OCI-LY3 (cell line): ENCODE results near the gene SLC27A4.

ENCODE experiments used
- H2AFZ ChIP-seq: fragments of 200-600, 300-600 bp; shearing (Covaris generic); 2 replicates; pipeline ENCODE4 v1.6.0; 2014; ENCODE audit warnings: antibody characterized with exemption, low read depth, low read length
- H3K27ac ChIP-seq: fragments of 200-600, 300-600 bp; sonication (generic); 2 replicates; pipeline ENCODE4 v1.5.1; 2014; ENCODE audit warnings: mild to moderate bottlenecking, low read length, moderate library complexity, mixed read lengths
- H3K27me3 ChIP-seq: fragments of 200-600, 300-600 bp; sonication (generic); 2 replicates; pipeline ENCODE4 v1.6.1; 2014; ENCODE audit warnings: low read depth, low read length, mixed read lengths
- H3K36me3 ChIP-seq: fragments of 200-600, 300-600 bp; sonication (generic); replicated peaks from 2 replicates; pipeline ENCODE3; 2014; ENCODE audit warnings: low read depth, low read length, mixed read lengths
- H3K4me1 ChIP-seq: fragments of 300-600, 200-600 bp; sonication (generic); 2 replicates; pipeline ENCODE4 v1.6.1; 2014; ENCODE audit warnings: low read length, mixed read lengths
- H3K4me2 ChIP-seq: fragments of 200-600, 300-600 bp; sonication (generic); 2 replicates; pipeline ENCODE4 v1.6.1; 2014; ENCODE audit warnings: low read length, mixed read lengths
- H3K4me3 ChIP-seq: fragments of 300-600, 200-600 bp; sonication (generic); 2 replicates; pipeline ENCODE4 v1.5.1; 2014; ENCODE audit warnings: antibody characterized with exemption, mild to moderate bottlenecking, low read length, moderate library complexity
- H3K79me2 ChIP-seq: fragments of 300-600, 200-600 bp; shearing (Covaris generic); 2 replicates; pipeline ENCODE4 v1.6.1; 2014; ENCODE audit warnings: mild to moderate bottlenecking, low read length, mixed read lengths
- H3K9ac ChIP-seq: fragments of 300-600, 200-600 bp; shearing (Covaris generic); 2 replicates; pipeline ENCODE4 v1.6.0; 2014; ENCODE audit warnings: mild to moderate bottlenecking, low read length, moderate library complexity
- H3K9me3 ChIP-seq: fragments of 200-600, 300-600 bp; shearing (Covaris generic); 2 replicates; pipeline ENCODE4 v1.6.1; 2014; ENCODE audit warnings: low read length, mixed read lengths; ENCODE audit not compliant: insufficient read depth
- H4K20me1 ChIP-seq: fragments of 200-600, 300-600 bp; sonication (generic); 2 replicates; pipeline ENCODE4 v1.6.1; 2016; ENCODE audit warnings: low read length, mixed read lengths; ENCODE audit not compliant: insufficient read depth
- EZH2phosphoT487 ChIP-seq: fragments of 200-600 bp; shearing (Covaris generic); IDR thresholded peaks from 2 replicates; pipeline ENCODE4 v1.6.1; 2018; ENCODE audit warnings: antibody characterized with exemption, mixed run types, low read depth
- TF ChIP-seq, protein P1 (sequence below): fragments of 200-600, 300-600 bp; sonication (generic); IDR thresholded peaks from 2 replicates; pipeline ENCODE4 v1.5.1; 2014; ENCODE audit warnings: antibody characterized with exemption, low read length, low read depth

The SLC27A4 gene

DNA sequence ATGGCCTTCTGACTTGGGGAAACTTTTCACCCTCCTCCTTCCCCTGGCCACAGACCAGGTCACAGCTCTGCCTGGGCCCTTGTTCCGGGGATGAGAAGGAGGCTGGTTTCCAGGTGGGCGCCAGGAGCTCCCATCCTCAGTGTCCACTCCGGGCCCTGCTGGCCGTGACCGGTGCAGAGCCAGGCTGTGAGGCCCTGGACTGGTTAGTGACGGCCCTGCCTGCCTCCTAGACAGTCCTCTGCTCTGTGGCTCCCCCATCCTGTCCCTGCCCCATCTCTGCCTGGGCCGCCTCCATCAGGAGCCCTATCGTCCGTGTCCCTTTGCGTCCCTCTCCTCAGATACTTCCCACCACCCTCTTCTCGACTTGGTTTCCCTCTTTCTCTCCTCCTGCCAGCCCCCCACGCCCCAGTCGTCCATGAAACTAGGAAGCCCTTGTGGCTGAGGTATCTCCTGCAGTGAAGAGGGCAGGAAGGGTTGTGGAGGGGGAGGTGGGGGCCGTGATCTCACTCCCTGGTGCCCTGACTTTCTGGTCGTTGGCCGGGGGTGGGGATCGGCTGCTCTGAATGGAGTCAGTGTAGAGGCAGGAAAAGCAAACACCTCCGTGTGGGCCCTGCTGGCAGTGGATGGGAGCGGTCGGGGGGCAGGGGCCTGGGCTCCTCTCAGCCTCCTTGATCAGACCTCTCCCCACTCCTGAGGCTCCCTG lies 64.9 kb downstream of the SLC27A4 start:
- Histone ChIP-seq H3K27ac (no peak overlapping the region), H3K27me3 (no peaks in the 10 kb centered on the region), H2AFZ (no peak overlapping the region), H3K9me3 (no peaks in the 10 kb centered on the region), H3K4me1 (no peaks in the 10 kb centered on the region), H3K36me3 (no peaks in the 10 kb centered on the region), H3K9ac (no peak overlapping the region), H3K79me2 (no peaks in the 10 kb centered on the region), H4K20me1 (no peaks in the 10 kb centered on the region), H3K4me2 (no peak overlapping the region), H3K4me3 (no peak overlapping the region)
- TF ChIP-seq EZH2phosphoT487 = no peak
- TF ChIP-seq, protein P1, sequence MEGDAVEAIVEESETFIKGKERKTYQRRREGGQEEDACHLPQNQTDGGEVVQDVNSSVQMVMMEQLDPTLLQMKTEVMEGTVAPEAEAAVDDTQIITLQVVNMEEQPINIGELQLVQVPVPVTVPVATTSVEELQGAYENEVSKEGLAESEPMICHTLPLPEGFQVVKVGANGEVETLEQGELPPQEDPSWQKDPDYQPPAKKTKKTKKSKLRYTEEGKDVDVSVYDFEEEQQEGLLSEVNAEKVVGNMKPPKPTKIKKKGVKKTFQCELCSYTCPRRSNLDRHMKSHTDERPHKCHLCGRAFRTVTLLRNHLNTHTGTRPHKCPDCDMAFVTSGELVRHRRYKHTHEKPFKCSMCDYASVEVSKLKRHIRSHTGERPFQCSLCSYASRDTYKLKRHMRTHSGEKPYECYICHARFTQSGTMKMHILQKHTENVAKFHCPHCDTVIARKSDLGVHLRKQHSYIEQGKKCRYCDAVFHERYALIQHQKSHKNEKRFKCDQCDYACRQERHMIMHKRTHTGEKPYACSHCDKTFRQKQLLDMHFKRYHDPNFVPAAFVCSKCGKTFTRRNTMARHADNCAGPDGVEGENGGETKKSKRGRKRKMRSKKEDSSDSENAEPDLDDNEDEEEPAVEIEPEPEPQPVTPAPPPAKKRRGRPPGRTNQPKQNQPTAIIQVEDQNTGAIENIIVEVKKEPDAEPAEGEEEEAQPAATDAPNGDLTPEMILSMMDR = no peak

DNA sequence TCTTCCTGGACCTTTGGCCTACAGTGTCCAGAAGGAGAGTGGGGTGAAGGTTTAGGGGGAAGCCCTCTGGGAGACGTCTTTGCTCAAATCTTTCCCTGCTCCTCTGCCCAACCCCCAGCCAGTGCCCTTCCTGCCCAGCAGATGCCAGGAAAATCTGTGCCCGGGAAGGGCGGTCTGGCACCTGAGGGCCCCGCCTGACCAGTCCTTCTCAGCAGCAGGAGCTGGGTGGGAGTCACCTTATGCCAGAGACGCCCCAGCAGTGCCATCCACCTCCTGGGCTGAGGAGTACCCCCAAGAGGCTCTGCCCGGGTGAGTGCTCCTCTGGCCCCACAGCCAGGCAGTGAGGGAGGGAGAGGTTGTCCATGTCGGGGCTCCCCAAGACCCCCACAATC lies 65.4 kb downstream of the SLC27A4 start:
- no peak overlapping the region for H3K4me2 ChIP-seq
- no peak overlapping the region for H3K27ac ChIP-seq
- TF ChIP-seq, protein P1 = no peak
- TF ChIP-seq EZH2phosphoT487 = no peak
- no peaks in the 10 kb centered on the region for H3K79me2 ChIP-seq
- no peaks in the 10 kb centered on the region for H3K9me3 ChIP-seq
- H3K4me3 ChIP-seq = no peak overlapping the region
- H4K20me1 ChIP-seq = no peaks in the 10 kb centered on the region
- no peaks in the 10 kb centered on the region for H3K27me3 ChIP-seq
- no peaks in the 10 kb centered on the region for H3K4me1 ChIP-seq
- H3K36me3 ChIP-seq = no peaks in the 10 kb centered on the region
- H2AFZ ChIP-seq = no peak overlapping the region
- no peak overlapping the region for H3K9ac ChIP-seq

DNA sequence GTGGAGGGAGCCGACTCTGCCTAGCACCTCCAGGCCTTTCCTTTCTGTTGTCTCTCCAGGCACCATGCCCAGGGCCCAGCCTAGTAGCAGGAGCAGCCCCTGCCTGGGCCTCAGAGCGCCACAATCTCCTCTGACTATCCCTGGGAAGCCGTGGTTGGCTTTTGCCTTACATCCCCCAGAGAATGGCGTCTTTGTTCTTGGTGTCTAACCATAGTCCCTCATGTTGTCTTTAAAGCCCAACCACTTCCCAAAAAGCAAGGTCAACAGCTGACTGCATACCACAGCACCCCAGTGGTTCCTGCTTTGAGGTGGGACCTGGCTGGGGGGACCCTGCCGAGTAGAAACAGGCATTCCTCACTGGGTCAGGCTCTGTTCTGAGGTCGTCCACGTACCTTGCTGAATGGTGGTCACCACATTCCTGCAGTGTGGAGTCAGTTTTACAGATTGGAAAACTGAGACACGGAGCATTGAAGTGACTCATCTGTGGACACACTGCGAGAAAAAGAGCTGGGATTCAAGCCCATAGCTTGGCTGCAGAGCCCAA lies 66.6 kb downstream of the SLC27A4 start:
- H4K20me1 ChIP-seq = no peaks in the 10 kb centered on the region
- no peak for TF ChIP-seq EZH2phosphoT487
- TF ChIP-seq, protein P1 = no peak
- H3K79me2 ChIP-seq = no peaks in the 10 kb centered on the region
- no peaks in the 10 kb centered on the region for H3K4me1 ChIP-seq
- no peak overlapping the region for H3K4me2 ChIP-seq
- H3K27me3 ChIP-seq = 0 out of 2 replicates have a peak, but pooled peaks cover 3% of the 10 kb centered on the region
- H3K36me3 ChIP-seq = no peaks in the 10 kb centered on the region
- no peak overlapping the region for H3K4me3 ChIP-seq
- no peak overlapping the region for H2AFZ ChIP-seq
- no peak overlapping the region for H3K9ac ChIP-seq
- H3K9me3 ChIP-seq = no peaks in the 10 kb centered on the region
- H3K27ac ChIP-seq = no peak overlapping the region

DNA sequence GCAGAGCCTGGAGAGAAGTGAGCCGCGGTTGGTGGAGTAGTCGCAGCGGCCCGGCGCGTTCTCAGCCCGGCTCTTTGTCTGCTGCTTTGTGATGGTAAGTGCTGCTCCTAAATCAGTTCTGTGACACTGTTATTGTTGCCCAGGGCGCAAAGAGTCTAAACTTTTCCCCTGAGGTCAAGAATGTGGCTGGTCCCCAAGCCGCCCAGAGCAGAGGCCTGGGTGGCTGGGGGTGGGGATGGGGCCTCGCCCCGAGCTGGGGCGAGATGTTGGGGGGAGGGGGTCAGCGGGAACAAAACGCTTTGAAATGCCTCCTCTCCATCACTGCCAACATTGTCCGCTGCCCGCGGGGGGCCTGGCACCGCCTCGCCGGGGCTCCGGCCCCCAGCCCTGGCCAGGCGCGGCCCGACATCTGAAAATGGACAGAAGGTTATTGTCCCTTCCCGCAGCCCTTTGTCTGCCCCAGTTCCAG lies 68.7 kb downstream of the SLC27A4 start:
- Histone ChIP-seq H3K4me3 (no peak overlapping the region), H3K79me2 (no peaks in the 10 kb centered on the region), H3K36me3 (no peaks in the 10 kb centered on the region), H3K9me3 (no peaks in the 10 kb centered on the region), H3K4me1 (no peaks in the 10 kb centered on the region), H3K27ac (no peak overlapping the region), H2AFZ (no peak overlapping the region), H3K9ac (no peak overlapping the region), H3K4me2 (no peak overlapping the region), H3K27me3 (peaks cover 4% of the 10 kb centered on the region; the same call in 1 of the 2 replicates), H4K20me1 (no peaks in the 10 kb centered on the region)
- TF ChIP-seq, protein P1 = no peak
- no peak for TF ChIP-seq EZH2phosphoT487
